CD4-positive, alpha-beta T cell treated with Interleukin-17A for 1 hour (primary cell): Measurements from ENCODE around the gene RGN.
"Not testable (repeated sequence)": the region's sequence is repeated elsewhere in the genome, so short reads cannot be mapped to it uniquely, and the experiment has no call there.

Experiments
- DNase-seq: peaks from one replicate; pipeline ENCODE4 v3.0.0-alpha.2; 2020

Gene RGN

GRCh38 chrX:47078129-47079043, at the start of gene RGN:
RGN (plus strand) TSS chrX:47078443; CDS start chrX:47081145, 2,702 bp downstream.
- DNase-seq, result no peak

- DNase-seq, result peak; percentile 48
These were observed 47.9 kb upstream of the RGN start for GRCh38 chrX:47030339-47030738.

- DNase-seq, result no peak
These were observed 30.3 kb upstream of the RGN start for GRCh38 chrX:47047989-47048388.

GRCh38 chrX:47059142-47059874, 18.9 kb upstream of the RGN start:
- DNase-seq, result no peak

GRCh38 chrX:47060708-47061107, 17.5 kb upstream of the RGN start:
- no peak for DNase-seq

GRCh38 chrX:47061238-47061919, 16.9 kb upstream of the RGN start:
- no peak for DNase-seq

GRCh38 chrX:47063179-47063578, 15.1 kb upstream of the RGN start:
- DNase-seq, result no peak

- DNase-seq, result no peak
These were observed 10.0 kb upstream of the RGN start for GRCh38 chrX:47068214-47068613.

GRCh38 chrX:47068720-47069119, 9.5 kb upstream of the RGN start:
- DNase-seq, result no peak

- no peak for DNase-seq
These were observed 2.1 kb downstream of the RGN start for GRCh38 chrX:47080215-47080914.

- no peak for DNase-seq
These were observed 2.6 kb downstream of the RGN start for GRCh38 chrX:47080915-47081236.

GRCh38 chrX:47091149-47091775, 13.0 kb downstream of the RGN start:
- no peak for DNase-seq

- DNase-seq, result peak; percentile 16
These were observed 15.0 kb downstream of the RGN start for GRCh38 chrX:47093248-47093647.

GRCh38 chrX:47093860-47094259, 15.6 kb downstream of the RGN start:
- DNase-seq, result no peak

GRCh38 chrX:47097018-47097417, 18.8 kb downstream of the RGN start:
- DNase-seq, result no peak

GRCh38 chrX:47098338-47099094, 20.3 kb downstream of the RGN start:
- DNase-seq, result no peak

GRCh38 chrX:47101206-47101605, 23.0 kb downstream of the RGN start:
- no peak for DNase-seq

- not testable (repeated sequence) for DNase-seq
These were observed 32.8 kb downstream of the RGN start for GRCh38 chrX:47110936-47111615.

GRCh38 chrX:47112316-47112954, 34.2 kb downstream of the RGN start:
- no peak for DNase-seq

- DNase-seq, result not testable (repeated sequence)
These were observed 38.4 kb downstream of the RGN start for GRCh38 chrX:47116551-47117110.
